ENCODE data around the gene BTBD9. TPM values are rescaled to one million over a fixed set of nuclear protein-coding genes. Genes with fewer than 3 reads are reported as not detected.
"Not testable (repeated sequence)": the region's sequence is repeated elsewhere in the genome, so short reads cannot be mapped to it uniquely, and the experiment has no call there.

BTBD9 gene
- total RNA-seq, 1 experiment from 2014 or later: 7.1 TPM

GRCh38 chr6:38149531-38149930, 490.2 kb downstream of the BTBD9 start:
- no peak for DNase-seq (ENCODE audit: low spot score)

GRCh38 chr6:38148606-38149005, 491.1 kb downstream of the BTBD9 start:
- no peak for DNase-seq (ENCODE audit: low spot score)

- no peak for DNase-seq (ENCODE audit: low spot score)
Measured at GRCh38 chr6:38146734-38147027, 493.0 kb downstream of the BTBD9 start.

GRCh38 chr6:38146021-38146733, 493.6 kb downstream of the BTBD9 start:
- DNase-seq (ENCODE audit: low spot score): no peak

GRCh38 chr6:38144365-38144945, 495.3 kb downstream of the BTBD9 start:
- no peak for DNase-seq (ENCODE audit: low spot score)

- DNase-seq (ENCODE audit: low spot score): no peak
Measured at GRCh38 chr6:38143191-38144150, 496.3 kb downstream of the BTBD9 start.

- no peak for DNase-seq (ENCODE audit: low spot score)
Measured at GRCh38 chr6:38142178-38142902, 497.4 kb downstream of the BTBD9 start.

GRCh38 chr6:38141716-38142115, 498.0 kb downstream of the BTBD9 start:
- DNase-seq (ENCODE audit: low spot score): no peak

GRCh38 chr6:38141085-38141484, 498.6 kb downstream of the BTBD9 start:
- no peak for DNase-seq (ENCODE audit: low spot score)

GRCh38 chr6:38138374-38138773, 501.4 kb downstream of the BTBD9 start:
- no peak for DNase-seq (ENCODE audit: low spot score)

GRCh38 chr6:38137608-38138265, 502.0 kb downstream of the BTBD9 start:
- no peak for DNase-seq (ENCODE audit: low spot score)

GRCh38 chr6:38136547-38136946, 503.2 kb downstream of the BTBD9 start:
- no peak for DNase-seq (ENCODE audit: low spot score)

GRCh38 chr6:38134704-38135088, 505.0 kb downstream of the BTBD9 start:
- DNase-seq (ENCODE audit: low spot score): no peak

GRCh38 chr6:38133932-38134703, 505.6 kb downstream of the BTBD9 start:
- no peak for DNase-seq (ENCODE audit: low spot score)

- peak; percentile 58 for DNase-seq (ENCODE audit: low spot score)
Measured at GRCh38 chr6:38131527-38131965, 508.2 kb downstream of the BTBD9 start.

GRCh38 chr6:38127284-38127683, 512.4 kb downstream of the BTBD9 start:
- DNase-seq (ENCODE audit: low spot score): no peak

- DNase-seq (ENCODE audit: low spot score): not testable (repeated sequence)
Measured at GRCh38 chr6:38124224-38124926, 515.4 kb downstream of the BTBD9 start.

- DNase-seq (ENCODE audit: low spot score): no peak
Measured at GRCh38 chr6:38119516-38119915, 520.2 kb downstream of the BTBD9 start.

- no peak for DNase-seq (ENCODE audit: low spot score)
Measured at GRCh38 chr6:38118791-38119365, 520.9 kb downstream of the BTBD9 start.
